B cell (primary cell): ENCODE measurements around the gene ZNRF2.

Experiments used
- CTCF ChIP-seq: fragments of 200-600 bp; IDR thresholded peaks from one replicate; pipeline ENCODE4 v1.8.0; 2022; ENCODE audit warnings: antibody characterized with exemption, mild to moderate bottlenecking
- EZH2 ChIP-seq: IDR thresholded peaks from 2 replicates; pipeline ENCODE4 v1.6.1; 2012; ENCODE audit warnings: borderline replicate concordance, low read depth, mild to moderate bottlenecking, moderate library complexity, low read length; ENCODE audit not compliant: insufficient read depth, poor library complexity, severe bottlenecking

- TF ChIP-seq CTCF (no peak), EZH2 (no peak)
Observed at GRCh38 chr7:30382607-30383006, 98.2 kb downstream of the ZNRF2 start.
